ENCODE measurements around the gene MSRB2. TPM values are rescaled to one million over a fixed set of nuclear protein-coding genes. Genes with fewer than 3 reads are reported as not detected.

MSRB2 gene
- total and polyA plus RNA-seq, 2 donors (not counting 1 experiment from before 2014, with no cell fraction given) = 1.5 to 3.0 TPM

GRCh38 chr10:23099816-23100215 lies 4.4 kb downstream of the MSRB2 start:
- ChIA-PET CTCF (no interaction called here), POLR2A (no interaction called here)
- H3K27ac Mint-ChIP-seq = no peak overlapping the region
- Histone ChIP-seq H3K9me3 (ENCODE audit: control extremely low read depth in 1 of 3, control insufficient read depth in 2 of 3, insufficient read depth in 1 of 3, low read length in 2 of 3) (no peaks in the 10 kb centered on the region), H3K27ac (ENCODE audit: low read length in 2 of 2) (no peak overlapping the region), H4K20me1 (ENCODE audit: control insufficient read depth, insufficient read depth, low read length, poor library complexity, severe bottlenecking) (no peaks in the 10 kb centered on the region), H3K4me2 (replicated peaks; ENCODE audit: low read depth, low read length, poor library complexity, severe bottlenecking) (no peak overlapping the region), H3K4me1 (ENCODE audit: control insufficient read depth in 2 of 2, insufficient read depth in 2 of 2, low read length in 2 of 2) (peaks cover 12% of the 10 kb centered on the region in 2 donors), H3K9ac (ENCODE audit: low read length) (no peak overlapping the region), H2AFZ (ENCODE audit: insufficient read depth, low read depth, low read length, poor library complexity, severe bottlenecking) (no peak overlapping the region), H3K27me3 (replicated peaks in 1 of 4; ENCODE audit: control extremely low read depth in 1 of 4, control insufficient read depth in 3 of 4, insufficient read depth in 4 of 4, low read length in 3 of 4) (no peaks in the 10 kb centered on the region), H3K4me3 (ENCODE audit: control extremely low read depth in 1 of 5, extremely low read depth in 1 of 5, insufficient read depth in 1 of 5, low read depth in 2 of 5, low read length in 4 of 5) (no peak overlapping the region), H3K79me2 (ENCODE audit: control insufficient read depth, insufficient read depth, low read length) (no peaks in the 10 kb centered on the region), H3K36me3 (replicated peaks in 1 of 2; ENCODE audit: control extremely low read depth in 1 of 2, control insufficient read depth in 1 of 2, extremely low read depth in 1 of 2, insufficient read depth in 2 of 2, low read length in 1 of 2) (no peaks in the 10 kb centered on the region)
- no peak overlapping the region for H3K4me3 Mint-ChIP-seq
- TF ChIP-seq CTCF (IDR thresholded peaks at IDR 0.05) (no peak), EZH2 (IDR thresholded peaks at IDR 0.05; ENCODE audit: borderline replicate concordance, insufficient read depth, low read depth, low read length, poor library complexity, severe bottlenecking) (no peak)
- WGBS (ENCODE audit: insufficient coverage) = no CpG with 5 or more reads among the region's 2 CpGs
- intact Hi-C loops (cut with micrococcal nuclease) = no loop called here
- H3K27me3 Mint-ChIP-seq = no peaks in the 10 kb centered on the region
- DNase-seq (no peak), ATAC-seq (ENCODE audit: low read depth) (no peak)
- peaks cover 4% of the 10 kb centered on the region for H3K9me3 Mint-ChIP-seq (ENCODE audit: insufficient read depth)
- H3K4me1 Mint-ChIP-seq = peaks cover 19% of the 10 kb centered on the region

DNA sequence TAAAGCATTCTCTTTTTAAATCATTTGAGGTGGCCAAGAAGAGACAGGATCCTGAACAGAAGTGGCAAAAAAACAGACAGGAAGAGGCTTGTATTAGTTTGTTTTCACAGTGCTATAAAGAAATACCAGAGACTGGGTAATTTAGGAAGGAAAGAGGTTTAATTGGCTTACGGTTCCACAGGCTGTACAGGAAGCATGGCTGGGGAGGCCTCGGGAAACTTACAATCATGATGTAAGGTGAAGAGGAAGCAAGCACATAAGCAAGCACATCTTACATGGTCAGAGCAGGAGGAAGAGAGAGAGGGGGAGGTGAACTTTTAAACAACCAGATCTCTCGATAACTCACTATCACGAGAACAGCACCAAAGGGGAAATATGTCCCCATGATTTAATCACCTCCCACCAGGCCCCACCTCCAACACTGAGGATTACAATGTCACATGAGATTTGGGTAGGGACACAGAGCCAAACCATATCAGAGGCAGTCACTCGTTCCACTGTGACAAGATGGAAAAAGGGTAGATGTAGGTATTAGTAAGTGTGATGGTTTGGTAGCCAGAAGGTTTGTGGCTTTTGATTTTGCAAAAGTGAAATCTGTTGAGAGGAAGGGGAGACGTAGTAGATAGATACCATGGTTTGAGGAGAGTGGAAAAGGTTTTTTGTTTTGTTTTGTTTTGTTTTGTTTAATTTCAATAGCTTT lies 5.1 kb downstream of the MSRB2 start:
- Histone ChIP-seq H3K27me3 (replicated peaks in 1 of 4; ENCODE audit: control extremely low read depth in 1 of 4, control insufficient read depth in 3 of 4, insufficient read depth in 4 of 4, low read length in 3 of 4) (no peaks in the 10 kb centered on the region), H3K9me3 (ENCODE audit: control extremely low read depth in 1 of 3, control insufficient read depth in 2 of 3, insufficient read depth in 1 of 3, low read length in 2 of 3) (no peaks in the 10 kb centered on the region), H2AFZ (ENCODE audit: insufficient read depth, low read depth, low read length, poor library complexity, severe bottlenecking) (no peak overlapping the region), H3K4me2 (replicated peaks; ENCODE audit: low read depth, low read length, poor library complexity, severe bottlenecking) (no peak overlapping the region), H3K9ac (ENCODE audit: low read length) (no peak overlapping the region), H3K36me3 (replicated peaks in 1 of 2; ENCODE audit: control extremely low read depth in 1 of 2, control insufficient read depth in 1 of 2, extremely low read depth in 1 of 2, insufficient read depth in 2 of 2, low read length in 1 of 2) (no peaks in the 10 kb centered on the region), H3K4me1 (ENCODE audit: control insufficient read depth in 2 of 2, insufficient read depth in 2 of 2, low read length in 2 of 2) (peaks cover 12% of the 10 kb centered on the region in 2 donors), H3K4me3 (ENCODE audit: control extremely low read depth in 1 of 5, extremely low read depth in 1 of 5, insufficient read depth in 1 of 5, low read depth in 2 of 5, low read length in 4 of 5) (no peak overlapping the region), H3K79me2 (ENCODE audit: control insufficient read depth, insufficient read depth, low read length) (no peaks in the 10 kb centered on the region), H4K20me1 (ENCODE audit: control insufficient read depth, insufficient read depth, low read length, poor library complexity, severe bottlenecking) (no peaks in the 10 kb centered on the region), H3K27ac (ENCODE audit: low read length in 2 of 2) (no peak overlapping the region)
- CTCF ChIA-PET = no interaction called here
- TF ChIP-seq CTCF (IDR thresholded peaks at IDR 0.05) (no peak), EZH2 (IDR thresholded peaks at IDR 0.05; ENCODE audit: borderline replicate concordance, insufficient read depth, low read depth, low read length, poor library complexity, severe bottlenecking) (no peak)
- POLR2A ChIA-PET = no interaction called here
- Mint-ChIP-seq H3K27me3 (no peaks in the 10 kb centered on the region), H3K9me3 (ENCODE audit: insufficient read depth) (peaks cover 4% of the 10 kb centered on the region), H3K27ac (no peak overlapping the region), H3K4me1 (peaks cover 17% of the 10 kb centered on the region), H3K4me3 (no peak overlapping the region)
- no peak for ATAC-seq (ENCODE audit: low read depth)
- intact Hi-C loops (cut with micrococcal nuclease) = no loop called here
- WGBS (ENCODE audit: insufficient coverage) = 88% methylated on average over 2 of the region's 6 CpGs
- DNase-seq = no peak
